ENCODE results near the gene TPX2. TPM values are rescaled to one million over a fixed set of nuclear protein-coding genes. Genes with fewer than 3 reads are reported as not detected.

TPX2 gene
- total and polyA plus RNA-seq, 10 of the 15 experiments (the other 5 are each of a cell fraction or from before 2014, with no cell fraction given): 29.7 to 144 (median 89.0) TPM

GRCh38 chr20:31844737-31845299 is 105.7 kb downstream of the TPX2 start (continued):
- TF ChIP-seq ZNF592 (IDR thresholded peaks at IDR 0.05) (no peak), POU2F2 (IDR thresholded peaks at IDR 0.05; ENCODE audit: borderline replicate concordance, low read depth, low read length) (no peak), GABPA (IDR thresholded peaks at IDR 0.05; ENCODE audit: low read depth) (no peak), RELB (IDR thresholded peaks at IDR 0.05; ENCODE audit: low read depth) (no peak), BCLAF1 (IDR thresholded peaks at IDR 0.05) (no peak)
